Stimulated activated CD8-positive, alpha-beta memory T cell treated with anti-CD3 and anti-CD28 coated beads, Interleukin-4, amount 100 ng/mL, for 48 hours (primary cell): Measurements from ENCODE around the gene ELSPBP1.
"Not testable (repeated sequence)": the region's sequence is repeated elsewhere in the genome, so short reads cannot be mapped to it uniquely, and the experiment has no call there.

Experiments
- DNase-seq: peaks from one replicate; pipeline ENCODE4 v3.0.0-alpha.2; 2020

ELSPBP1 gene

GRCh38 chr19:48043675-48044258, 49.3 kb downstream of the ELSPBP1 start, which contains the start of gene CABP5:
Gene CABP5, minus strand, starts transcription at chr19:48044079. Its CDS starts 157 bp downstream, at chr19:48043922.
- DNase-seq, result no peak

GRCh38 chr19:48044561-48044960, 50.1 kb downstream of the ELSPBP1 start:
- DNase-seq, result no peak

GRCh38 chr19:48051335-48052033, 57.1 kb downstream of the ELSPBP1 start:
- DNase-seq, result no peak

GRCh38 chr19:48053076-48053475, 58.6 kb downstream of the ELSPBP1 start:
- no peak for DNase-seq

GRCh38 chr19:48053856-48054255, 59.4 kb downstream of the ELSPBP1 start:
- no peak for DNase-seq

- DNase-seq, result peak; percentile 26
Measured at GRCh38 chr19:48059331-48059730, 64.9 kb downstream of the ELSPBP1 start.

GRCh38 chr19:48060381-48060780, 65.9 kb downstream of the ELSPBP1 start:
- no peak for DNase-seq

- no peak for DNase-seq
Measured at GRCh38 chr19:48061401-48062344, 67.2 kb downstream of the ELSPBP1 start.

- no peak for DNase-seq
Measured at GRCh38 chr19:48064509-48064908, 70.1 kb downstream of the ELSPBP1 start.

GRCh38 chr19:48069435-48069834, 75.0 kb downstream of the ELSPBP1 start:
- DNase-seq, result no peak

- DNase-seq, result not testable (repeated sequence)
Measured at GRCh38 chr19:48070177-48070769, 75.8 kb downstream of the ELSPBP1 start.
